T-helper 2 cell treated with Interferon-gamma antibody and Interleukin-4, amounts not matched to agents 100 ng/mL and 5 ng/mL, for 36 hours (primary cell): Measurements from ENCODE around the gene OR8B4. TPM values are rescaled to one million over a fixed set of nuclear protein-coding genes. Genes with fewer than 3 reads are reported as not detected.
"Not testable (repeated sequence)": the region's sequence is repeated elsewhere in the genome, so short reads cannot be mapped to it uniquely, and the experiment has no call there.

Experiments
- intact Hi-C: fragments of 100-400 bp; cut with micrococcal nuclease; formaldehyde crosslinking; loops from one replicate; pipeline ENCODE4 v1.15.1; 2023
- total RNA-seq: library from RNA; stranded (reverse); gene quantifications from 2 replicates; pipeline ENCODE4 v1.2.3, GENCODE V29; 2022

Gene OR8B4
- total RNA-seq, 1 donor from 2014 or later = not detected

- intact Hi-C loops = loop anchor here (10.0 kb wide), 1 partner anchor 345 kb away; no protein-coding TSS in a partner anchor
Observed at GRCh38 chr11:124409906-124410305, 14.8 kb downstream of the OR8B4 start.

- intact Hi-C loops = loop anchor here (10.0 kb wide), 1 partner anchor 341 kb away; no protein-coding TSS in a partner anchor
Observed at GRCh38 chr11:124405581-124405980, 19.1 kb downstream of the OR8B4 start.

- intact Hi-C loops = loop anchor here (5.0 to 10.0 kb wide), 2 partner anchors 338 to 434 kb away; no protein-coding TSS in a partner anchor
Observed at GRCh38 chr11:124403186-124403585, 21.5 kb downstream of the OR8B4 start.

- intact Hi-C loops = loop anchor here (5.0 to 10.0 kb wide), 2 partner anchors 338 to 435 kb away; no protein-coding TSS in a partner anchor
Observed at GRCh38 chr11:124402326-124402922, 22.2 kb downstream of the OR8B4 start.

- intact Hi-C loops = no loop called here
Observed at GRCh38 chr11:124398924-124399323, 25.7 kb downstream of the OR8B4 start, which contains the start of gene OR8B3. TSS of gene OR8B3 (minus strand) at chr11:124399024. CDS start at chr11:124397351, 1,673 bp downstream.

- intact Hi-C loops = not testable (repeated sequence)
Observed at GRCh38 chr11:124396847-124397246, 27.8 kb downstream of the OR8B4 start.

- intact Hi-C loops = no loop called here
Observed at GRCh38 chr11:124394408-124394807, 30.3 kb downstream of the OR8B4 start.

- intact Hi-C loops = no loop called here
Observed at GRCh38 chr11:124384399-124384798, 40.3 kb downstream of the OR8B4 start, which contains the start of gene OR8B2. TSS of gene OR8B2 (minus strand) at chr11:124384499. CDS start at chr11:124383343, 1,156 bp downstream.

- intact Hi-C loops = not testable (repeated sequence)
Observed at GRCh38 chr11:124382857-124383256, 41.8 kb downstream of the OR8B4 start.

GRCh38 chr11:124380585-124380984 is 44.1 kb downstream of the OR8B4 start:
- intact Hi-C loops = no loop called here

GRCh38 chr11:124376280-124376679 is 48.4 kb downstream of the OR8B4 start:
- intact Hi-C loops = no loop called here

Other genes with a start within 250 kb of the OR8B4 start
- gene OR10D3, start 241.5 kb downstream of the OR8B4 start, total RNA-seq = not detected in 2 replicates
- not detected in 2 replicates for gene OR8G1, start 183.8 kb downstream of the OR8B4 start, total RNA-seq
- gene OR8G5, start 168.5 kb downstream of the OR8B4 start, total RNA-seq = not detected in 2 replicates
- gene OR8D1, start 110.9 kb downstream of the OR8B4 start, total RNA-seq = not detected in 2 replicates
- gene OR8D2, start 104.7 kb downstream of the OR8B4 start, total RNA-seq = not detected in 2 replicates
- gene OR8B2, start 40.4 kb downstream of the OR8B4 start, total RNA-seq = not detected in 2 replicates
- not detected in 2 replicates for gene OR8B3, start 25.8 kb downstream of the OR8B4 start, total RNA-seq
- gene OR8B8, start 20.8 kb upstream of the OR8B4 start, total RNA-seq = not detected in 2 replicates
- gene OR8B12, start 118.8 kb upstream of the OR8B4 start, total RNA-seq = not detected in 2 replicates
- gene OR8A1, start 145.1 kb upstream of the OR8B4 start, total RNA-seq = not detected in 2 replicates
- gene PANX3, start 186.6 kb upstream of the OR8B4 start, total RNA-seq = not detected in 2 replicates
- gene TBRG1, start 198.0 kb upstream of the OR8B4 start, total RNA-seq = 36.3 and 38.7 TPM in 2 replicates
- gene SIAE, start 248.9 kb upstream of the OR8B4 start, total RNA-seq = 5.2 and 5.5 TPM in 2 replicates
- 2.3 and 2.7 TPM in 2 replicates for gene SPA17, start 249.0 kb upstream of the OR8B4 start, total RNA-seq